ENCODE measurements around the gene CAMK1D.
A peak's percentile ranks its signal among the peaks of the same experiment; 100 is the strongest.
"Not testable (repeated sequence)": the region's sequence is repeated elsewhere in the genome, so short reads cannot be mapped to it uniquely, and the experiment has no call there.

CAMK1D gene

DNA sequence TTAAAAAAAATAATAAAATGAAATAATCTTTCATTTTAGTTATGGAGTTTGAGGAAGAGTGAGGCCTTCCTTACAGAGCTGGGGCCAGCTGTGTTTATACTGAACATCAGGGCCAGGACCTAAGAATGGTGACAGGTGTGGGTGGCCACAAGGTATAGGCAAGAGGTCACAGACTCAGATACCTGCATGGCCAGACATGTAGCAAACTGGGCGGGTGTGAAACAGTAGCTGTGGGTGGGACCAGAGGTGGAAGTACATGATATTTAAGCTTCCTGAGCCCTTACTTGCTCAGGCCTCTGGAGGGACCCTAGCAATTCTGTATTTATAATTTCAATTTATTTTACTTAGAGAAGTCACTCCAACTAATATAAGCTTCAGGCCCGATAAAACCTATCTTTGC, 27.7 kb upstream of the CAMK1D start:
- H3K4me3 ChIP-seq = no peak overlapping the region
- no peak overlapping the region for H3K27ac ChIP-seq
- no peak for DNase-seq (ENCODE audit: low spot score)
- TF ChIP-seq, protein P1, sequence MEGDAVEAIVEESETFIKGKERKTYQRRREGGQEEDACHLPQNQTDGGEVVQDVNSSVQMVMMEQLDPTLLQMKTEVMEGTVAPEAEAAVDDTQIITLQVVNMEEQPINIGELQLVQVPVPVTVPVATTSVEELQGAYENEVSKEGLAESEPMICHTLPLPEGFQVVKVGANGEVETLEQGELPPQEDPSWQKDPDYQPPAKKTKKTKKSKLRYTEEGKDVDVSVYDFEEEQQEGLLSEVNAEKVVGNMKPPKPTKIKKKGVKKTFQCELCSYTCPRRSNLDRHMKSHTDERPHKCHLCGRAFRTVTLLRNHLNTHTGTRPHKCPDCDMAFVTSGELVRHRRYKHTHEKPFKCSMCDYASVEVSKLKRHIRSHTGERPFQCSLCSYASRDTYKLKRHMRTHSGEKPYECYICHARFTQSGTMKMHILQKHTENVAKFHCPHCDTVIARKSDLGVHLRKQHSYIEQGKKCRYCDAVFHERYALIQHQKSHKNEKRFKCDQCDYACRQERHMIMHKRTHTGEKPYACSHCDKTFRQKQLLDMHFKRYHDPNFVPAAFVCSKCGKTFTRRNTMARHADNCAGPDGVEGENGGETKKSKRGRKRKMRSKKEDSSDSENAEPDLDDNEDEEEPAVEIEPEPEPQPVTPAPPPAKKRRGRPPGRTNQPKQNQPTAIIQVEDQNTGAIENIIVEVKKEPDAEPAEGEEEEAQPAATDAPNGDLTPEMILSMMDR (IDR thresholded peaks at IDR 0.05) = no peak

DNA sequence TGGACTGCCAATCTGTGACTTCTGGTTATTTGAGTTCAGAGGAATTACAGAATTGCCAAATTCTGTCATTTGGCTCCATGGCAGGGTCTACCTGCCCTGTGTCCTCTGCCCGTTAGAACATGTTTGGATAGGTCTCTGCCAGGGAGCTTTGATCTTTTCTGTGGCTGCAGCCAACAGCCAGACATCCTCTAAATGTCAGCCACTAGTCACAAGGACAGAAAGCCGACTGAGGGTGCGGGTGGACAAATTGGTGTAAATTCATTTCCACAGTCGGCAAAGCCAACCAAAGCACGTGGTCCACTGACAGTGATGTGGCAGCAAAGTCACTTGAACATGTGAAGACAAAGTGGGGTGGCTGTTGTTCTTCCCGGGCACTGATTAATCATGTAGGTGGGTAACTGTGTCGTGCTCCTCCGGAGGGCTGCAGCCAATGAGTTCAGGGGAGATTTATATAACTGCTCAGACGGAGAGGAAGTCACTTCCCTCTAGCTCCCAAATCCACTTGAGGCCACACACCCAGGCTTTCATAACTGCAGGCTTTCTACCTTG, 26.7 kb upstream of the CAMK1D start:
- Histone ChIP-seq H3K27ac (no peak overlapping the region), H3K4me3 (no peak overlapping the region)
- TF ChIP-seq, protein P1 (IDR thresholded peaks at IDR 0.05) = no peak
- no peak for DNase-seq (ENCODE audit: low spot score)

DNA sequence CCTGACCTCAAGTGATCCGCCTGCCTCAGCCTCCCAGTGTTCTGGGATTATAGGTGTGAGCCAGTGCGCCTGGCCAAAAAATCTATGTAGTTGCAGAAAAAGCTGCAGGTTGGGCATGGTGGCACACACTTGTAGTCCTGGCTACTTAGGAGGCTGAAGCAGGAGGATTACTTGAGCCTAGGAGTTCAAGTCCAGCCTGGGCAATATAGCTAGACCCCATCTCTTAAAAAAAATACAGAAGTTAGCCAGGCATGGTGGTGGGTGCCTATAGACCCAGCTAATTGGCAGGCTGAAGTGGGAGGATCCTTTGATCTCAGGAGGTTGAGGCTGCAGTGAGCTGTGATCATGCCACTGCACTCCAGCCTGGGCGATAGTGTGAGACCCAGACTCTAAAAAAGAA, 24.8 kb upstream of the CAMK1D start:
- Histone ChIP-seq H3K27ac (no peak overlapping the region), H3K4me3 (no peak overlapping the region)
- DNase-seq (ENCODE audit: low spot score) = no peak
- TF ChIP-seq, protein P1 (IDR thresholded peaks at IDR 0.05) = no peak

DNA sequence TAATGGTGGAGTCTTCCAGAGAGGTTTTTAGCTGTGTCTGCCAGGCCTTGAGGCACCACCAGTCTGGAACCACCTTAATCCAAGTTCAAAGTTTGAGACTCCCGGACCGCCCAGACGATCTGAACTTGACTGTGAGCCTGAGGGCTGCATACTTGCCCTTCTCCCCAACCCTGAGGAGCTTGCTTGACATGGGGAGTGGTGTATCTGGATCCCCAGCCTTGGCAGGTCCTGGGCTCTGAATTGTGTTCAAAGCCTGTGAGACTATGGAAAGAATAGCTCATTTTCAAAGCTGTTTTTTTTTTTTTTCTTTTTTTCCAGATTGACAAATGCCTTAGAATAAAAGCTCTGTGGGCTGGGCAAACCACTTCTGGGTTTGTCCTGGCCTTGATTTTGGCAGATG, 22.3 kb upstream of the CAMK1D start:
- H3K27ac ChIP-seq = no peak overlapping the region
- no peak for DNase-seq (ENCODE audit: low spot score)
- H3K4me3 ChIP-seq = no peak overlapping the region
- TF ChIP-seq, protein P1 (IDR thresholded peaks at IDR 0.05) = no peak

DNA sequence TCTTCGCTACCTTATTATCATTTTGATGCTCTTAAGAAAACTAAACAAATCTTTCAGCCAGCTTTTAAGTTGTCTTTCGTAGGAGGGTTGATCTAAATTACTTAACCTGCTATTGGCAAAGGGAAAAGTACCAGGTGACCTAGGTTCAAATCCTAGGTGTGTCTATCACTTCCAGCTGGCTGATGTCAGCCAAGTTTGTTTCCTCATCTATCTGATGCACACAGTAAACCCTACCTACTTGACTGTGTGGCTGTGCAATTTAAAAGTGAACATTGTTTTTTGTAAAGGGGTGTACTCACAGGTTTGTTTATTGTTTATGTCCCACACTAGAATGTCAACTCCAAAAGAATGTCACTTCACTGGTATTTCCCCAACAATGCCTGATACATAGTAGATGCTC, 21.9 kb upstream of the CAMK1D start:
- TF ChIP-seq, protein P1 (IDR thresholded peaks at IDR 0.05) = no peak
- Histone ChIP-seq H3K27ac (no peak overlapping the region), H3K4me3 (no peak overlapping the region)
- DNase-seq (ENCODE audit: low spot score) = no peak

DNA sequence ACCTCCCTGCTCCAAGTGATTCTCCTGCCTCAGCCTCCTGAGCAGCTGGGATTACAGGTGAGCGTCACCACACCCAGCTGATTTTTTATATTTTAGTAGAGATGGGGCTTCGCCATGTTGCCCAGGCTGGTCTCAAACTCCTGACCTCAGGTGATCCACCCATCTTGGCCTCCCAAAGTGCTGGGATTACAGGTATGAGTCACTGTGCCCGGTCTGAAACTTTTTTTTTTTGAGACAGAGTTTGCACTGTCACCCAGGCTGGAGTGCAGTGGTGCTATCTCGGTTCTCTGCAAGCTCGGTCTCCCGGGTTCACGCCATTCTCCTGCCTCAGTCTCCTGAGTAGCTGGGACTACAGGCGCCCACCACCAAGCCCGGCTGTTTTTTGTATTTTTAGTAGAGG, 21.0 kb upstream of the CAMK1D start:
- DNase-seq (ENCODE audit: low spot score); H3K4me3 ChIP-seq: not testable (repeated sequence)

DNA sequence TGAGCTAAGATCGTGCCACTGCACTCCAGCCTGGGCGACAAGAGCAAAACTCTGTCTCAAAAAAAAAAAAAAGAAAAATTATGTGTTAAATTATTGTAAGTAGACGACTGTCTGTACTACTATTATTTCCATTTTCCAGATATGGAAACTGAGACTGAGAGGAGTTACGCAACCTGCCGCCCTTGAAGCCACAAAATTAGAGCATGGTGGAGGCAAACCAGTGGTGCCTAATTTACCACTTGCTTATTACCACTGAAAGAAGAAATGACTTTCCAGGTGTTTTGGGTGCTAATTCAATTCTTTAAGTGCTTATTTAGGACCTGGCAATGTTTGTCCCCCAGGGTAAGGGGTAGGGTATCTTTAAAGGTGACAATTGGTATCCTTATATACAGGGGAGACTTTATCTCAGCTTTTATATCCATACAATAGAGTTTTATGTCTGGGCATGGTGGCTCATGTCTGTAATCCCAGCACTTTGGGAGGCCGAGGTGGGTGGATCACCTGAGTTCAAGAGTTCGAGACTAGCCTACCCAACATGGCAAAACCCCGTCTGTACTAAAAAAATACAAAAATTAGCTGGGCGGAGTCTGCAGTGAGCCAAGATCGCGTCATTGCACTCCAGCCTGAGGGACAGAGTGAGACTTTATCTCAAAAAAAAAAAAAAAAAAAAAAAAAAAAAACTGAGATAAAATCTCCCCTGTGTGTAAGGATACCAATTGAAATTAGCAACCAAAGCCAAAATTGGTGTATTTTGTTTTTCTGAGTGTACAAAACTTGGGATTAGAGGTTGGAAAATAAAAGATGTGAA, 16.6 kb upstream of the CAMK1D start:
- TF ChIP-seq, protein P1 (IDR thresholded peaks at IDR 0.05) = no peak
- DNase-seq (ENCODE audit: low spot score) = no peak
- peak overlapping the region; percentile 74 to 84 for H3K27ac ChIP-seq
- no peak overlapping the region for H3K4me3 ChIP-seq

More for the DNA sequence above, 21.0 kb upstream of the CAMK1D start:
- not testable (repeated sequence) for H3K27ac ChIP-seq
